SK-N-SH (cell line): Measurements from ENCODE around the gene NFKB2. TPM values are rescaled to one million over a fixed set of nuclear protein-coding genes. Genes with fewer than 3 reads are reported as not detected.

Experiments
- CTCF ChIA-PET: fragments of 300-600, 350-600 bp; formaldehyde crosslinking; extraction: SDS; loops from one replicate; lab custom pipeline; 2021; lab: Yijun Ruan, JAX
- POLR2A ChIA-PET: fragments of 350-600 bp; sonication (Branson Sonifier 250); formaldehyde crosslinking; extraction: SDS; loops from one replicate; lab custom pipeline; 2020; ENCODE audit warnings: antibody characterized with exemption, inconsistent platforms; lab: Yijun Ruan, JAX
- DNase-seq: peaks from one replicate; pipeline ENCODE4 v3.0.0; 2012
- H2AFZ ChIP-seq: fragments of 200-600 bp; sonication (generic); 2 replicates; pipeline ENCODE4 v1.8.1; 2016; ENCODE audit warnings: antibody characterized with exemption, mild to moderate bottlenecking, low read depth
- H3F3A ChIP-seq: fragments of 200-600 bp; sonication (generic); replicated peaks from 2 replicates; pipeline ENCODE3; 2016; ENCODE audit warnings: antibody characterized with exemption, mild to moderate bottlenecking; ENCODE audit not compliant: insufficient read depth
- H3K27ac ChIP-seq, 2 experiments: fragments of 200-500 bp in 1 of 2; fragments of 200-600 bp in 1 of 2; sonication (Bioruptor generic) in 1 of 2; sonication (generic), shearing (Covaris generic) in 1 of 2; 2 replicates each; pipeline versions ENCODE4 v1.5.1 to v1.6.1; 2014 to 2016; ENCODE audit warnings: low read depth in 2 of 2, inconsistent platforms in 1 of 2, low read length in 1 of 2, mild to moderate bottlenecking in 1 of 2, mixed read lengths in 1 of 2
- H3K27me3 ChIP-seq: fragments of 200-600 bp; sonication (generic), shearing (Covaris generic); 2 replicates; pipeline ENCODE4 v1.6.1; 2016; ENCODE audit warnings: mixed run types; ENCODE audit not compliant: insufficient read depth
- H3K36me3 ChIP-seq, 2 experiments: fragments of 200-500 bp in 1 of 2; fragments of 200-600 bp in 1 of 2; sonication (Bioruptor generic) in 1 of 2; sonication (generic) in 1 of 2; replicated peaks in 1 of 2; 2 replicates each; pipeline versions ENCODE3 to v1.5.1; 2014 to 2016; ENCODE audit warnings: low read length in 1 of 2, mild to moderate bottlenecking in 1 of 2; ENCODE audit not compliant: insufficient read depth in 2 of 2, control insufficient read depth in 1 of 2
- H3K4me1 ChIP-seq, 2 experiments: fragments of 200-500 bp in 1 of 2; fragments of 200-600 bp in 1 of 2; sonication (Bioruptor generic) in 1 of 2; sonication (generic), shearing (Covaris generic) in 1 of 2; 2 replicates each; pipeline versions ENCODE4 v1.5.1 to v1.6.1; 2014 to 2016; ENCODE audit warnings: low read depth in 1 of 2, low read length in 1 of 2, mixed run types in 1 of 2; ENCODE audit not compliant: insufficient read depth in 2 of 2, control insufficient read depth in 1 of 2
- H3K4me2 ChIP-seq: fragments of 200-600 bp; sonication (generic), shearing (Covaris generic); 2 replicates; pipeline ENCODE4 v1.6.1; 2017; ENCODE audit warnings: mixed run types
- H3K4me3 ChIP-seq, 2 experiments: fragments of 200-500 bp in 1 of 2; fragments of 200-600 bp in 1 of 2; sonication (Bioruptor generic) in 1 of 2; sonication (generic), shearing (Covaris generic) in 1 of 2; 2 replicates each; pipeline versions ENCODE4 v1.5.1 to v1.8.1; 2014 to 2016; ENCODE audit warnings: low read depth in 2 of 2, inconsistent platforms in 1 of 2, low read length in 1 of 2, mild to moderate bottlenecking in 1 of 2, mixed read lengths in 1 of 2, moderate library complexity in 1 of 2
- H3K79me2 ChIP-seq: fragments of 200-600 bp; sonication (generic); 2 replicates; pipeline ENCODE4 v1.8.1; 2017; ENCODE audit warnings: mild to moderate bottlenecking; ENCODE audit not compliant: insufficient read depth
- H3K9ac ChIP-seq: fragments of 200-600 bp; sonication (generic); 2 replicates; pipeline ENCODE4 v1.6.1; 2017; ENCODE audit warnings: mixed run types
- H3K9me2 ChIP-seq: fragments of 200-600 bp; sonication (generic); 2 replicates; pipeline ENCODE4 v1.6.1; 2017; ENCODE audit warnings: mixed run types
- H3K9me3 ChIP-seq: fragments of 200-600 bp; sonication (generic); 2 replicates; pipeline ENCODE4 v1.6.1; 2017; ENCODE audit warnings: mixed run types, mild to moderate bottlenecking, moderate library complexity
- H4K20me1 ChIP-seq: fragments of 200-600 bp; sonication (generic); 2 replicates; pipeline ENCODE4 v1.6.1; 2017; ENCODE audit warnings: mild to moderate bottlenecking, mixed run types; ENCODE audit not compliant: insufficient read depth
- CHD2 ChIP-seq: fragments of 150-350 bp; IDR thresholded peaks from 2 replicates; pipeline ENCODE4 v1.6.1; 2018; ENCODE audit warnings: low read length; ENCODE audit not compliant: partially characterized antibody
- ELF1 ChIP-seq: IDR thresholded peaks from 2 replicates; pipeline ENCODE4 v1.4.0; 2012
- EP300 ChIP-seq, 2 experiments: IDR thresholded peaks; 2 replicates each; pipeline versions ENCODE4 v1.4.0 to v1.6.1; 2012; ENCODE audit warnings: borderline replicate concordance in 1 of 2, low read depth in 1 of 2, low read length in 1 of 2
- EZH2phosphoT487 ChIP-seq: fragments of 200-600 bp; sonication (generic); IDR thresholded peaks from 2 replicates; pipeline ENCODE4 v1.6.1; 2017; ENCODE audit warnings: low read depth, mixed run types, mild to moderate bottlenecking, antibody characterized with exemption, moderate library complexity, borderline replicate concordance
- FOXJ3 ChIP-seq: sonication (generic); formaldehyde crosslinking; IDR thresholded peaks from 2 replicates; pipeline ENCODE4 v1.5.1; 2020; ENCODE audit warnings: mild to moderate bottlenecking, missing genetic modification reagents
- FOXM1 ChIP-seq: IDR thresholded peaks from 2 replicates; pipeline ENCODE4 v1.4.0; 2012; ENCODE audit warnings: low read depth, mild to moderate bottlenecking
- GABPA ChIP-seq: IDR thresholded peaks from 2 replicates; pipeline ENCODE4 v1.4.0; 2012; ENCODE audit warnings: low read depth, mild to moderate bottlenecking
- MEF2A ChIP-seq: IDR thresholded peaks from 2 replicates; pipeline ENCODE4 v1.4.0; 2012; ENCODE audit warnings: low read depth, borderline replicate concordance
- NRF1 ChIP-seq: IDR thresholded peaks from 2 replicates; pipeline ENCODE4 v1.6.1; 2012; ENCODE audit warnings: low read depth, mild to moderate bottlenecking, low read length
- RAD21 ChIP-seq: IDR thresholded peaks from 2 replicates; pipeline ENCODE4 v1.6.1; 2012; ENCODE audit warnings: mild to moderate bottlenecking, low read length
- RXRA ChIP-seq: IDR thresholded peaks from 2 replicates; pipeline ENCODE4 v1.4.0; 2012; ENCODE audit warnings: low read depth, mild to moderate bottlenecking, borderline replicate concordance
- SIN3A ChIP-seq: IDR thresholded peaks from 2 replicates; pipeline ENCODE4 v1.6.1; 2012; ENCODE audit warnings: low read depth, mild to moderate bottlenecking, low read length, moderate library complexity, borderline replicate concordance
- SMC3 ChIP-seq: IDR thresholded peaks from 2 replicates; pipeline ENCODE4 v1.6.1; 2012; ENCODE audit warnings: low read depth, low read length, improper control_type of control experiment
- YY1 ChIP-seq: IDR thresholded peaks from 2 replicates; pipeline ENCODE4 v1.4.0; 2012; ENCODE audit warnings: low read depth, mild to moderate bottlenecking
- WGBS: methylation state at CpG from one replicate; pipeline ENCODE4 v1.1.6; 2017; ENCODE audit warnings: low lambda C conversion rate; 5-methylcytosine and 5-hydroxymethylcytosine counted together
- polyA plus RNA-seq, 3 experiments: library from polyadenylated mRNA; depleted of rRNA; stranded (reverse); fragments of >200 nt; gene quantifications; 2 replicates each; pipeline ENCODE4 v1.2.3, GENCODE V29; 2012
- TF ChIP-seq, protein P1 (sequence below): IDR thresholded peaks from 2 replicates; pipeline ENCODE4 v1.6.1; 2012; ENCODE audit warnings: mild to moderate bottlenecking, low read depth, low read length, moderate library complexity
- TF ChIP-seq, protein P2 (sequence below): IDR thresholded peaks from 2 replicates; pipeline ENCODE4; 2012
- TF ChIP-seq, protein P3 (sequence below): IDR thresholded peaks from 2 replicates; pipeline ENCODE4 v1.4.0; 2012; ENCODE audit warnings: low read depth, borderline replicate concordance

The NFKB2 gene
- polyA plus RNA-seq, 1 of the 3 experiments (the other 2 are of a cell fraction), result 26.6 TPM

DNA sequence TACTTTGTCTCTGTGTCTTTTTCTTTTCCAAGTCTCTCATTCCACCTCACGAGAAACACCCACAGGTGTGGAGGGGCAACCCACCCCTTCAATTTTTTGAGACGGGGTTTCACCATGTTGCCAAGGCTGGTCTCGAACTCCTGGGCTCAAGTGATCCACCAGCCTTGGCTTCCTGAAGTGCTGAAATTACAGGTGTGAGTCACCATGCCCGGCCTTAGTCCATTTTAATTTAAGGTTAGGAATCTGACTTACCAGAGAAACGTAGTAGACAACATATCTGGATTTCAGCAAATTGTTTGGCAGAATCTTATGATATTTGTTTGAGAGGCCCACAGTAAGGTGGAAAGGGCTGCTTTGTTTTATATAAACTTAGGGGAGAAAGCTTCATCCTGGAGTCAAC, 3.2 kb upstream of the NFKB2 start:
- Histone ChIP-seq H3K27me3 (no peaks in the 10 kb centered on the region), H3K4me1 (peaks cover 0 to 17% of the 10 kb centered on the region in 2 experiments; a peak in 1 of 4 replicates), H3K4me3 (no peak overlapping the region), H3F3A (peaks cover 3% of the 10 kb centered on the region), H4K20me1 (no peaks in the 10 kb centered on the region), H3K9me3 (no peaks in the 10 kb centered on the region), H2AFZ (no peak overlapping the region), H3K4me2 (no peak overlapping the region), H3K79me2 (peaks cover 5% of the 10 kb centered on the region; the same call in 1 of the 2 replicates), H3K9ac (no peak overlapping the region), H3K27ac (no peak overlapping the region), H3K9me2 (no peaks in the 10 kb centered on the region), H3K36me3 (no peaks in the 10 kb centered on the region)
- no peak for TF ChIP-seq NRF1
- no peak for TF ChIP-seq MEF2A
- no peak for TF ChIP-seq SIN3A
- no peak for TF ChIP-seq SMC3
- TF ChIP-seq FOXJ3, result no peak
- TF ChIP-seq FOXM1, result no peak
- TF ChIP-seq CHD2, result no peak
- TF ChIP-seq RXRA, result no peak
- TF ChIP-seq, protein P1, sequence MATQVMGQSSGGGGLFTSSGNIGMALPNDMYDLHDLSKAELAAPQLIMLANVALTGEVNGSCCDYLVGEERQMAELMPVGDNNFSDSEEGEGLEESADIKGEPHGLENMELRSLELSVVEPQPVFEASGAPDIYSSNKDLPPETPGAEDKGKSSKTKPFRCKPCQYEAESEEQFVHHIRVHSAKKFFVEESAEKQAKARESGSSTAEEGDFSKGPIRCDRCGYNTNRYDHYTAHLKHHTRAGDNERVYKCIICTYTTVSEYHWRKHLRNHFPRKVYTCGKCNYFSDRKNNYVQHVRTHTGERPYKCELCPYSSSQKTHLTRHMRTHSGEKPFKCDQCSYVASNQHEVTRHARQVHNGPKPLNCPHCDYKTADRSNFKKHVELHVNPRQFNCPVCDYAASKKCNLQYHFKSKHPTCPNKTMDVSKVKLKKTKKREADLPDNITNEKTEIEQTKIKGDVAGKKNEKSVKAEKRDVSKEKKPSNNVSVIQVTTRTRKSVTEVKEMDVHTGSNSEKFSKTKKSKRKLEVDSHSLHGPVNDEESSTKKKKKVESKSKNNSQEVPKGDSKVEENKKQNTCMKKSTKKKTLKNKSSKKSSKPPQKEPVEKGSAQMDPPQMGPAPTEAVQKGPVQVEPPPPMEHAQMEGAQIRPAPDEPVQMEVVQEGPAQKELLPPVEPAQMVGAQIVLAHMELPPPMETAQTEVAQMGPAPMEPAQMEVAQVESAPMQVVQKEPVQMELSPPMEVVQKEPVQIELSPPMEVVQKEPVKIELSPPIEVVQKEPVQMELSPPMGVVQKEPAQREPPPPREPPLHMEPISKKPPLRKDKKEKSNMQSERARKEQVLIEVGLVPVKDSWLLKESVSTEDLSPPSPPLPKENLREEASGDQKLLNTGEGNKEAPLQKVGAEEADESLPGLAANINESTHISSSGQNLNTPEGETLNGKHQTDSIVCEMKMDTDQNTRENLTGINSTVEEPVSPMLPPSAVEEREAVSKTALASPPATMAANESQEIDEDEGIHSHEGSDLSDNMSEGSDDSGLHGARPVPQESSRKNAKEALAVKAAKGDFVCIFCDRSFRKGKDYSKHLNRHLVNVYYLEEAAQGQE, result no peak
- 78% methylated on average over 5 of the region's 5 CpGs for WGBS
- no peak for DNase-seq
- POLR2A ChIA-PET, result no interaction called here
- CTCF ChIA-PET, result interaction anchor here (0.7 to 16.5 kb wide), 10 partner anchors 11 to 223 kb away, joined by 3 to 359 read pairs (median 46); partner anchors contain the start of genes ELOVL3, FBXL15 and PSD

- Histone ChIP-seq H3K79me2 (peaks cover 5% of the 10 kb centered on the region; the same call in 1 of the 2 replicates), H3K9me2 (no peaks in the 10 kb centered on the region), H4K20me1 (no peaks in the 10 kb centered on the region), H3K36me3 (no peaks in the 10 kb centered on the region), H3K27me3 (no peaks in the 10 kb centered on the region), H3K27ac (peak overlapping the region in 1 of 2 experiments; percentile 81; a peak in 2 of 4 replicates), H3K4me3 (peak overlapping the region; percentile 65 to 77), H3K9me3 (no peaks in the 10 kb centered on the region), H3K4me2 (peak overlapping the region; percentile 90), H3F3A (peaks cover 3% of the 10 kb centered on the region), H2AFZ (peak overlapping the region; percentile 83), H3K9ac (peak overlapping the region; percentile 68), H3K4me1 (peaks cover 0 to 17% of the 10 kb centered on the region in 2 experiments; a peak in 1 of 4 replicates)
- WGBS, result 35% methylated on average over 30 of the region's 30 CpGs
- POLR2A ChIA-PET, result interaction anchor here (2.8 kb wide), 1 partner anchor 29 kb away, joined by 11 read pairs; no protein-coding TSS in a partner anchor
- DNase-seq, result peak; percentile 91
- CTCF ChIA-PET, result interaction anchor here (0.6 to 16.5 kb wide), 43 partner anchors 12 to 286 kb away, joined by 3 to 359 read pairs (median 5); partner anchors contain the start of genes CUEDC2, ELOVL3, FBXL15 and GBF1
- TF ChIP-seq EZH2phosphoT487 (no peak), ELF1 (no peak), EP300 (IDR thresholded peaks at IDR 0.05; ENCODE audit: borderline replicate concordance in 1 of 2, low read depth in 1 of 2, low read length in 1 of 2) (no peak), YY1 (no peak), GABPA (no peak), MEF2A (no peak), RAD21 (peak; percentile 74)
- TF ChIP-seq, protein P1, result 0 out of 2 replicates have a peak, but pooled peaks have one; percentile 25
- TF ChIP-seq, protein P2, sequence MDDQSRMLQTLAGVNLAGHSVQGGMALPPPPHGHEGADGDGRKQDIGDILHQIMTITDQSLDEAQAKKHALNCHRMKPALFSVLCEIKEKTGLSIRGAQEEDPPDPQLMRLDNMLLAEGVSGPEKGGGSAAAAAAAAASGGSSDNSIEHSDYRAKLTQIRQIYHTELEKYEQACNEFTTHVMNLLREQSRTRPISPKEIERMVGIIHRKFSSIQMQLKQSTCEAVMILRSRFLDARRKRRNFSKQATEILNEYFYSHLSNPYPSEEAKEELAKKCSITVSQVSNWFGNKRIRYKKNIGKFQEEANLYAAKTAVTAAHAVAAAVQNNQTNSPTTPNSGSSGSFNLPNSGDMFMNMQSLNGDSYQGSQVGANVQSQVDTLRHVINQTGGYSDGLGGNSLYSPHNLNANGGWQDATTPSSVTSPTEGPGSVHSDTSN, result no peak
- TF ChIP-seq, protein P3, sequence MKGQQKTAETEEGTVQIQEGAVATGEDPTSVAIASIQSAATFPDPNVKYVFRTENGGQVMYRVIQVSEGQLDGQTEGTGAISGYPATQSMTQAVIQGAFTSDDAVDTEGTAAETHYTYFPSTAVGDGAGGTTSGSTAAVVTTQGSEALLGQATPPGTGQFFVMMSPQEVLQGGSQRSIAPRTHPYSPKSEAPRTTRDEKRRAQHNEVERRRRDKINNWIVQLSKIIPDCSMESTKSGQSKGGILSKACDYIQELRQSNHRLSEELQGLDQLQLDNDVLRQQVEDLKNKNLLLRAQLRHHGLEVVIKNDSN, result no peak
Observed at GRCh38 chr10:102393411-102394078, 2.0 kb upstream of the NFKB2 start.
